Renal cortical epithelial cell (primary cell): Measurements from ENCODE around the gene ADAT1. TPM values are rescaled to one million over a fixed set of nuclear protein-coding genes. Genes with fewer than 3 reads are reported as not detected.

Source experiments
- DNase-seq: peaks from one replicate; pipeline ENCODE4 v3.0.0-alpha.2; 2011; ENCODE audit warnings: low read depth
- total RNA-seq: library from RNA; depleted of rRNA; stranded (reverse); fragments of >200 nt; gene quantifications from 2 replicates; pipeline ENCODE4 v1.2.3, GENCODE V29; 2014

ADAT1 gene
- total RNA-seq: 67.9 and 97.7 TPM in 2 replicates

GRCh38 chr16:75622761-75623605 is at the start of gene ADAT1:
Gene ADAT1, minus strand, starts transcription at chr16:75623281. Its CDS starts 2,482 bp downstream, at chr16:75620799.
- peak; percentile 93 for DNase-seq

- no peak for DNase-seq
Measured at GRCh38 chr16:75667503-75667902, 44.4 kb upstream of the ADAT1 start.

- no peak for DNase-seq
Measured at GRCh38 chr16:75660726-75661302, 37.7 kb upstream of the ADAT1 start.

GRCh38 chr16:75660321-75660720 is 37.2 kb upstream of the ADAT1 start:
- no peak for DNase-seq

GRCh38 chr16:75658175-75658574 is 35.1 kb upstream of the ADAT1 start:
- DNase-seq: no peak

- no peak for DNase-seq
Measured at GRCh38 chr16:75653922-75654321, 30.8 kb upstream of the ADAT1 start.

- peak; percentile 56 for DNase-seq
Measured at GRCh38 chr16:75648265-75649076, 25.4 kb upstream of the ADAT1 start.

GRCh38 chr16:75647492-75648264 is 24.6 kb upstream of the ADAT1 start, which contains the start of the genes KARS1 and TERF2IP:
Gene KARS1, minus strand, starts transcription at chr16:75647665. Its CDS starts 26 bp downstream, at chr16:75647639.
Gene TERF2IP, plus strand, starts transcription at chr16:75647773. Its CDS starts 110 bp downstream, at chr16:75647883.
- DNase-seq: peak; percentile 87

- DNase-seq: no peak
Measured at GRCh38 chr16:75647112-75647491, 24.0 kb upstream of the ADAT1 start.

- no peak for DNase-seq
Measured at GRCh38 chr16:75644240-75645012, 21.3 kb upstream of the ADAT1 start.

GRCh38 chr16:75640598-75640997 is 17.5 kb upstream of the ADAT1 start:
- no peak for DNase-seq

- no peak for DNase-seq
Measured at GRCh38 chr16:75635036-75635435, 12.0 kb upstream of the ADAT1 start.

- no peak for DNase-seq
Measured at GRCh38 chr16:75632857-75633256, 9.8 kb upstream of the ADAT1 start.

GRCh38 chr16:75630052-75630451 is 7.0 kb upstream of the ADAT1 start:
- no peak for DNase-seq

GRCh38 chr16:75629132-75629531 is 6.1 kb upstream of the ADAT1 start:
- DNase-seq: no peak

- DNase-seq: no peak
Measured at GRCh38 chr16:75628351-75628750, 5.3 kb upstream of the ADAT1 start.

GRCh38 chr16:75627851-75628250 is 4.8 kb upstream of the ADAT1 start:
- no peak for DNase-seq

GRCh38 chr16:75626806-75627205 is 3.7 kb upstream of the ADAT1 start:
- no peak for DNase-seq

GRCh38 chr16:75624921-75625334 is 1.8 kb upstream of the ADAT1 start:
- DNase-seq: peak; percentile 16

- DNase-seq: peak; percentile 49
Measured at GRCh38 chr16:75621170-75621477, 2.0 kb downstream of the ADAT1 start.
